NCI-H82 (cell line): Measurements from ENCODE around the gene ARHGEF7.

Experiments
- DNase-seq: peaks from one replicate; lab custom pipeline; 2025; lab: John Stamatoyannopoulos, UW

Gene ARHGEF7

GRCh38 chr13:111278743-111279652 lies 163.9 kb downstream of the ARHGEF7 start:
- DNase-seq: no peak

GRCh38 chr13:111280226-111280625 lies 165.1 kb downstream of the ARHGEF7 start:
- no peak for DNase-seq

GRCh38 chr13:111280681-111281585 lies 165.8 kb downstream of the ARHGEF7 start:
- no peak for DNase-seq

DNA sequence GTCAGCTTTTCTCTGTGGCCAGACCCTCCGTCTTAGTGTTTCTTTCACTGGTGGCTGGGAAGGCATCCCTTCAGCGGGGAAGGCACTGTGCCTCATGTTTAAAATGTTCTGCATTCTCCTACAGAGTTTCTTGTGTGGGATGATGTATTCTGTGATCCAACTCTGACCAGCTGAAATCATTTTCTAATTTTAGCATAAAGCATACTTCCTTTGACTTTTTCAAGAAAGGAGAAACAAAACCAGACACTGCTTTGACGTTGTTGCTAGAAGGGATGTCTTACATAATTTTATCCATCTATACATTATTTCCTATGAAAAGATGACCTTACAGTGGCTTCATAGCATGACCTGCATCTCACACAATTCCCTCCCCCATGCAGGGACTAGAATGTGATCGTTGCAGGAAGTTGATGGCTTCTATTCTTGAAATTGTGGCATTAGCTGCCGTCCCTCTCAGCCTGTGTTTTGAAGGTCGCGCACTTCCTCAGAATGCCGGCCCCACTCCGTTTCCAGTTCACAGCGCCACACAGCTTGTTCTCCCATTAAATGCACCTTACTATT lies 166.7 kb downstream of the ARHGEF7 start:
- DNase-seq: peak; percentile 54

DNA sequence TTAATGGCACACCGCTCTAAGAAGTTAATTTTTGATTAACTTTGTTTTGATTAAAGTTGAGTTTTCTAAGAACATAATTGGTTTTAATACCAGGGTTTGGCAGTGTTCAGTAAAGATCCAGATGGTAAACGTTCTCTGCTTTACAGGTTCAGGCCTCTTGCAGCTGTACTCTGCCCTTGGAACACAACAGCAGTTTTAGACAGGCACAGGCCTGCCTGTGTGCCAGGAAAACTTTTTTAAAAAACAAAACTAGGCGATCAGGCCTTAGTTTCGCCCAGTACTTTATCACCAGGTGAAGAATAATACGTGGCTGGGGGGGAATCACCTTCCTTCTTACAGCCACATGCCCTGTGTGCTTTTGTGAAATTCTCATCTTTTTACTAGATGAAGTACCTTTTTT lies 167.3 kb downstream of the ARHGEF7 start:
- DNase-seq: peak; percentile 67

DNA sequence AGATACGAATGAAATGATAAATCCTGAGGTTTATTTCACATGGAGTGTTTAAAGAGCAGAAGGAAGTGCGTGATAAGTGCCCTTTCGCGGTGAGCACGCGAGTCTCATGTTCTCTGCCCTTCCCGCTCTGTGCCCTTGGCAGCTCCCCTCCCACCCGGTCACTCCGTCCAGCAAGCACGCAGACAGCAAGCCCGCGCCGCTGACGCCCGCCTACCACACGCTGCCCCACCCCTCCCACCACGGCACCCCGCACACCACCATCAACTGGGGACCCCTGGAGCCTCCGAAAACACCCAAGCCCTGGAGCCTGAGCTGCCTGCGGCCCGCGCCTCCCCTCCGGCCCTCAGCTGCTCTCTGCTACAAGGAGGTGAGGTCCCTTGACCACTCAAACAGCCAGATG lies 167.9 kb downstream of the ARHGEF7 start:
- DNase-seq: no peak

GRCh38 chr13:111283457-111283856 lies 168.3 kb downstream of the ARHGEF7 start:
- DNase-seq: no peak

DNA sequence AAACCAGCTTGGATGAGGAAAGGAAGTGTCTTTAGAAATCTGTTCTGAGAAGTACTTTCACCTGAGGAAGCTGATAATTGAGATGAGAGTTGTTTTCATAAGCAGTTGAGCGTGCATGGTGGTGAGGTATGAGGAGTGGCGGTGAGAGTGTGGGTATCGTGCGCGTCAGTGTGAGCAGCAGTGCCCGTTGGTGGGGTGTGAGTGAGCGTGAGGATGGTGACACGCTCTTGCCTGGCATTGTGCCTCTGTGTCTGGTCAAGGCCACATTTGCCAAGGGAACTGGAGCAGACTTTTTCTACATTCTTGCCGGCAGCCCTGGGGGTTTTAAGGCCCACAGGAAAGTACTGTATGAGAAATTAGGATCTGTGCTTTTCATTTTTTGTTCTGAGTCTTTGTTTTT lies 168.9 kb downstream of the ARHGEF7 start:
- no peak for DNase-seq

- no peak for DNase-seq
Measured at GRCh38 chr13:111284565-111284964, 169.5 kb downstream of the ARHGEF7 start.

GRCh38 chr13:111286162-111286561 lies 171.1 kb downstream of the ARHGEF7 start:
- peak; percentile 8 for DNase-seq

DNA sequence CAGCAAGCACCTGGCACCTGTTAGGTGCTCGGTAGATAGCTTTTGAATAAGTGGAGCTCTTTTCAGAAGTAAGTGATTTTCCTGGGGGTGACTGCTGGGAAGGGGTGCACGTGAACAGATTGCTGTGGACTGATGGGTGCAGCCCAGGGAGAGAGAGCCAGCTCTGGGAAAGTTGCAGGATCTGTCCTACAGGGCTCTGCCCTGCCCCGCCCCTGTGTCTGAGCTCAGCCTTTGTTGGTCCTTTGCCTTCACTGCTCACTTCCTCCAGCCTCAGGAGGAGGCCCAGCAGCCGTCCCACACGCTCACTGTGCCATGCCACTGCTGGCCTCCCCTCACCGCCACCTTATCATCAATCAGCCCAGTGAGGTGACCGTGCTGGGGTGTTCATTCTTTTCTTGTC lies 171.6 kb downstream of the ARHGEF7 start:
- no peak for DNase-seq

- no peak for DNase-seq
Measured at GRCh38 chr13:111287201-111287600, 172.1 kb downstream of the ARHGEF7 start.

DNA sequence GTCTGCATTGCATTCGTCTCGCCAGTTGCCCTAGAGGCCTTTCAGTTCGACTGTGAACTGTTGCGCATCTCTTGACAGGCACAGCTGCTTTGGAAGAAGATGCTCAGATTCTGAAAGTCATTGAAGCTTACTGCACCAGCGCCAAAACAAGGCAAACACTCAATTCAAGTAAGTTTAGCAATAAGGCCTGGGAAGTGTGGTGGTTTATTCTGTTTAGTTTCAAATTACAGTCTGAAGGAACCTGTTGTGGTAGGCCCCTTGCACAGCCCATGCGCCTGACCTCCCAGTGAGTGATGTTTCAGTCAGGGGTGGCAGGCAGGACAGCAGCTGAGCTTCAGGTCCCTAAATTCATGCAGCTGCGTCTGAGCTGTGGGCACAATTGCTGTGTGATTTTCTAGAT lies 173.2 kb downstream of the ARHGEF7 start:
- no peak for DNase-seq

- DNase-seq: no peak
Measured at GRCh38 chr13:111289251-111289650, 174.1 kb downstream of the ARHGEF7 start.

- DNase-seq: no peak
Measured at GRCh38 chr13:111291908-111292307, 176.8 kb downstream of the ARHGEF7 start.

DNA sequence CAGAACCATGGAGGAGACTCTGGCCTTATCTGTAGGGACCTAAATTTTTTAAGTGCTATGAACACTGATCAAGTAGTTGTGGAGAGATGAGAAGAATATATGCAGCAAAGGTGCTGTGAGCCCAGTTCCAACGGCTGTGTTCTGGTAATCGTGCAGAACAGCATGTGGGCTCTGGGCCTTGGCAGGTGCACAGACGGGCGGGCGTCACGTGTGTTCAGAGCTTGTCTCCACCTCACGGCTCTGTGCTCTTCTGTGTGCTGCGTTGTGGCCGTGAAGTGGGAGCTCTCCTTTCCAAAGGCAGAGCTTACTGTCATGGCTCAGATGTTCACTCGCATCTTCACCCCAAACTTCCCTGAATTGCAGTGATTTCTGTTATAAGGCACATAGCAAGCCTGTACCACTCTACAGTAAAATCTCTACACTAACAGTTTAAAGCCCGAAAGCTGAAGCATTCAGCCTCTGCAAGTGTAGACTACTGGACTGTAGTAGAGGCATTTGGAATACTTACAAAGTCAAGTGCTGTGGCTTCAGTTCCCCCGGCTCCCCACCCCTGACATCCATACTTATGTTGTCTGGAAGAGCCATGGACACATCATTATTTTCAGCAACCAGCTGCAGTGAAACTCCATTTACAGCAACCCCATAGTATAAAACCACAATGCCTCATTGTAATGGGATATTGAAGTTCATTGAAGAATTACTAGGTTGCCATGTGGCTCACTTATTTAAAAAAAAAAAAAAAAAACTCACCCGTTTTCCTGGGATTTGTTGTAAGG lies 177.8 kb downstream of the ARHGEF7 start:
- DNase-seq: no peak

GRCh38 chr13:111295886-111296285 lies 180.8 kb downstream of the ARHGEF7 start:
- no peak for DNase-seq

GRCh38 chr13:111296417-111296816 lies 181.3 kb downstream of the ARHGEF7 start:
- no peak for DNase-seq

DNA sequence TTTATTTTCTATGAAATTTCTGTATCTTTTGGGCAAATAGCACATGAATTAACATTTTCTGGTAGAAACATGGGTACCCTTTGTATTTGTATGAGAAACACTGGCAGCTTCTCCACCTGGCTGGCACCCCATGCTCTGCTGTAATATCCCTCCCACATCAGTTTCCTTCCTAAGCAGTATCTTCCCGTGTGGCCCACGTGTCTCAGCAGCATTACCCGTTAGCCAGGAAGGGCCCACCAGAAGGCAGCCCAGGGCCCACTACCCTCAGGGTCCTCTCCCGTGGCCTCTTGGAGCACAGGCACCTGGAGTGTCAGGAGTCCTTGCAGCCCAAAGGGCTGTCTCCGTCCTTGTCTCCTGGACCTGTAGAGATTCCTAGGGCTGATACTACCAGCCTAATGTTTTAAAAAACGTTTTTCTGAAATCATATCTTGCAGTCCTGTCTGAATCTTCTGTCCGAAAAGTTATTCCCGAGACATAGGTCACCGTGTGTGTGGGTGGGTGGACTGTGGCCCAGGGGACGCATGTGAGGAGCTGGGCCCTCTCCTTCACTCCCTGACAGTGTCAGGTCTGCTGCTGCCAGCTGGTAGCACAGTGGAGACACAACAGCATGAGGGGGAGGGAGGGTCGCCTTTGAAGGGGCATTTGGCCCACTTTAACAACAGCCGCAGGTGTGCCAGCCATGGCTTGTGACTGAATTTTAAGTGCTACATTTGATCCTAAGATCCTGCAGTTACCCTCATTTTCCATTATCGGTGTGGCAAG lies 183.3 kb downstream of the ARHGEF7 start:
- no peak for DNase-seq

DNA sequence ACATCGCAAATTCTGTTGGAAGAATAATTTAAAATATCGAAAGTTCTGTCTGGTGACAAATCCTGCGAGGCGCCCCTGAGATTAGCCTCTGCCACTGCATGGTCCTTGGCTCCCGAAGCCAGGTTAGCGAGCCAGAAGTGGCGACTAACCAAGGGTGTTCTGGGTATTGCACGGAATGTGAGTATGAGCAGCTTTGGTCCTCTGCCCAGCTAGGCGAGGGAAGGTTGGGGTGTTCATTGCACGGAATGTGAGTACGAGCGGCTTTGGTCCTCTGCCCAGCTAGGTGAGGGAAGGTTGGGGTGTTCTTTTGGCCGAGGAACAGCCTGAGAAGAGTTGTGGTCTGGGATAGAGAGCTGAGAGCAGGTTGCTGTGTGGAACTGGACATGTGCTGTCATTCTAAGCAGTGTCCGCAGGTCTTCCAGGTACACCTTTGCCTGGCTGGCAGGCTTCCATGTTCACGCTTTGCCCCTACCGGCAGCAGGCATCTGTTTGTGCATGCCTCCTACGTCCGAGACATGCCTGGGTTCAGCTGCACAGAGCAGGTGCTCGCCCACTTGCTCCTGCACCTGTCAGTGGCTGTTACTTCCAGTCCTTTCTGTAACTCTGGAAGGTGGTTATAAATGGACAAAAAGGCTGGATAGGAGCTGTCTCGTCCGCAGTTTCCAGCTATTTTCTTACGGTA lies 187.1 kb downstream of the ARHGEF7 start:
- DNase-seq: no peak
